Coronary artery (tissue), 2 donors: ENCODE results near the gene TECPR1.

Source experiments
- DNase-seq: peaks from one replicate; pipeline ENCODE4 v3.0.0-alpha.2; 2017; ENCODE audit warnings: low spot score
- H3K27ac ChIP-seq, 2 donors: fragments of 200-600 bp; sonication (generic); one replicate each; pipeline ENCODE4 v1.5.1; 2016 to 2019
- H3K4me3 ChIP-seq: fragments of 200-600 bp; sonication (generic); 2 replicates; pipeline ENCODE4 v1.5.1; 2016; ENCODE audit warnings: mild to moderate bottlenecking, moderate library complexity
- CTCF ChIP-seq: fragments of 200-600 bp; sonication (generic); IDR thresholded peaks from one replicate; pipeline ENCODE4 v1.5.1; 2019; ENCODE audit warnings: antibody characterized with exemption

The TECPR1 gene

GRCh38 chr7:98213296-98213887 lies 38.6 kb downstream of the TECPR1 start:
- no peak for TF ChIP-seq CTCF
- Histone ChIP-seq H3K27ac (no peak overlapping the region), H3K4me3 (no peak overlapping the region)
- no peak for DNase-seq

- no peak for TF ChIP-seq CTCF
- H3K27ac ChIP-seq, result no peak overlapping the region
- H3K4me3 ChIP-seq, result no peak overlapping the region
- DNase-seq, result peak; percentile 66
Observed at GRCh38 chr7:98212532-98213041, 39.4 kb downstream of the TECPR1 start.

GRCh38 chr7:98211676-98212531 lies 40.1 kb downstream of the TECPR1 start:
- no peak overlapping the region for H3K27ac ChIP-seq
- TF ChIP-seq CTCF, result no peak
- peak overlapping the region; percentile 67 for H3K4me3 ChIP-seq
- DNase-seq, result peak; percentile 72

GRCh38 chr7:98211221-98211675 lies 40.8 kb downstream of the TECPR1 start, which contains the start of gene BHLHA15:
BHLHA15 (plus strand) TSS chr7:98211439; CDS start chr7:98212310, 871 bp downstream.
- no peak within 1 kb of the TSS for H3K27ac ChIP-seq
- DNase-seq, result no peak
- peak within 1 kb of the TSS; percentile 67 for H3K4me3 ChIP-seq
- TF ChIP-seq CTCF, result no peak

GRCh38 chr7:98210513-98211220 lies 41.4 kb downstream of the TECPR1 start:
- no peak overlapping the region for H3K27ac ChIP-seq
- H3K4me3 ChIP-seq, result peak overlapping the region; percentile 67
- no peak for TF ChIP-seq CTCF
- peak; percentile 69 for DNase-seq

- DNase-seq, result no peak
- Histone ChIP-seq H3K27ac (no peak overlapping the region), H3K4me3 (no peak overlapping the region)
- TF ChIP-seq CTCF, result no peak
Observed at GRCh38 chr7:98209166-98209920, 42.7 kb downstream of the TECPR1 start.
